CD4-positive, alpha-beta memory T cell (primary cell): ENCODE data around the gene MARCO. TPM values are rescaled to one million over a fixed set of nuclear protein-coding genes. Genes with fewer than 3 reads are reported as not detected.

ENCODE experiments used
- CTCF ChIA-PET: fragments of 350-600 bp; sonication (Branson Sonifier 250); formaldehyde crosslinking; loops from one replicate; lab custom pipeline; 2021; ENCODE audit warnings: inconsistent platforms; ENCODE audit not compliant: partially characterized antibody; lab: Charles Lee
- POLR2A ChIA-PET: fragments of 350-600 bp; sonication (Branson Sonifier 250); formaldehyde crosslinking; loops from one replicate; lab custom pipeline; 2021; ENCODE audit not compliant: partially characterized antibody; lab: Charles Lee
- DNase-seq, 5 donors: peaks; one replicate each; pipeline versions ENCODE4 v3.0.0 to v3.0.0-alpha.2; 2020 to 2022; ENCODE audit warnings: mixed read lengths in 1 of 5
- H3K27ac ChIP-seq: one replicate; pipeline ENCODE4 v1.7.0; 2013; ENCODE audit warnings: low read depth, low read length
- H3K27me3 ChIP-seq: 2 replicates; pipeline ENCODE4 v1.7.0; 2013; ENCODE audit warnings: mild to moderate bottlenecking, low read length, moderate library complexity; ENCODE audit not compliant: insufficient read depth
- H3K36me3 ChIP-seq: 2 replicates; pipeline ENCODE4 v1.7.0; 2013; ENCODE audit warnings: mild to moderate bottlenecking, low read length, moderate library complexity; ENCODE audit not compliant: insufficient read depth
- H3K4me1 ChIP-seq: 2 replicates; pipeline ENCODE4 v1.7.0; 2013; ENCODE audit warnings: mild to moderate bottlenecking, low read length, moderate library complexity; ENCODE audit not compliant: insufficient read depth
- H3K4me3 ChIP-seq, 2 donors: one replicate each; pipeline ENCODE4 v1.7.0; 2013; ENCODE audit warnings: low read length in 2 of 2, mild to moderate bottlenecking in 1 of 2
- H3K9me3 ChIP-seq, 2 donors: one replicate each; pipeline ENCODE4 v1.7.0; 2013; ENCODE audit warnings: low read length in 2 of 2, control low read depth in 1 of 2; ENCODE audit not compliant: control insufficient read depth in 1 of 2
- H3K27ac Mint-ChIP-seq, 7 donors: one replicate each; pipeline ENCODE4 v1.8.0; 2020 to 2021; ENCODE audit warnings: mixed read lengths in 7 of 7, mild to moderate bottlenecking in 6 of 7, inconsistent platforms in 3 of 7, moderate library complexity in 3 of 7
- H3K27me3 Mint-ChIP-seq, 2 donors: one replicate each; pipeline ENCODE4 v1.8.0; 2020 to 2021; ENCODE audit warnings: mixed read lengths in 2 of 2
- H3K36me3 Mint-ChIP-seq, 2 donors: one replicate each; pipeline ENCODE4 v1.8.0; 2020 to 2021; ENCODE audit warnings: mixed read lengths in 2 of 2, inconsistent platforms in 1 of 2, mild to moderate bottlenecking in 1 of 2
- H3K4me1 Mint-ChIP-seq, 4 donors: one replicate each; pipeline ENCODE4 v1.8.0; 2020 to 2021; ENCODE audit warnings: mixed read lengths in 4 of 4, mild to moderate bottlenecking in 1 of 4
- H3K4me3 Mint-ChIP-seq, 8 donors: one replicate each; pipeline ENCODE4 v1.8.0; 2020 to 2021; ENCODE audit warnings: mixed read lengths in 8 of 8, mild to moderate bottlenecking in 7 of 8, moderate library complexity in 6 of 8, inconsistent platforms in 3 of 8
- H3K9me3 Mint-ChIP-seq, 8 donors: one replicate each; pipeline ENCODE4 v1.8.0; 2020 to 2021; ENCODE audit warnings: mixed read lengths in 8 of 8, mild to moderate bottlenecking in 5 of 8, inconsistent platforms in 3 of 8, moderate library complexity in 1 of 8
- intact Hi-C: fragments of 100-400 bp; cut with micrococcal nuclease; formaldehyde crosslinking; loops from one replicate; pipeline ENCODE4 v1.15.1; 2023
- polyA plus RNA-seq, 2 donors: library from polyadenylated mRNA; unstranded; fragments of 300-500 nt; fragmentation: Illumina TruSeq; gene quantifications; one replicate each; pipeline ENCODE4 v1.2.3, GENCODE V29; 2021
- total RNA-seq, 2 experiments: library from RNA; stranded (reverse); gene quantifications; one replicate each; pipeline ENCODE4 v1.2.3, GENCODE V29; 2021

The MARCO gene
- total and polyA plus RNA-seq, 4 experiments from 2014 or later, result 0.17 TPM; not detected in 3

DNA sequence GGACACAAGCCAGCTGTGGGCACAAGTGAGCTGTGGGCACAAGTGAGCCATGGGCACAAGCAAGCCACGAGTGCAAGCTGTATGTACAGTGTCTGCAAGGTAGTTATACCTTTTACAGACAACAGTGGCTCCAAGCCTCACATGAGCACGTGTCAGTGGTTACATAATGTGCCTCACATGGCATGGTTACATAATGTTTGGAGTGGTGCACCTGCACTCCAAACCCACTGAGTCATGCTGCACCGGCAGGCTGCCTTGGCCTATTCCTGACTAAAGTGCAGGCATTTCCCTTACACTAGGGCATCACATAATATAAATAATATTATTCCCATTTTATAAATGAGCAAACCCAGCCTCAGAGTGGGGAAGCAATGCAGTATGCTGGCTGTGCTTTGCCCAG lies 62.6 kb downstream of the MARCO start:
- Histone ChIP-seq H3K4me3 (no peak overlapping the region), H3K27me3 (no peaks in the 10 kb centered on the region), H3K9me3 (no peaks in the 10 kb centered on the region), H3K27ac (no peak overlapping the region), H3K36me3 (no peaks in the 10 kb centered on the region), H3K4me1 (no peaks in the 10 kb centered on the region)
- ChIA-PET CTCF (no interaction called here), POLR2A (no interaction called here)
- peaks cover 0 to 11% (median 0%) of the 10 kb centered on the region in 8 donors for H3K9me3 Mint-ChIP-seq
- H3K4me3 Mint-ChIP-seq, result no peak overlapping the region
- no peak for DNase-seq
- H3K27me3 Mint-ChIP-seq, result peaks cover 2% of the 10 kb centered on the region in 2 donors
- no peak overlapping the region for H3K27ac Mint-ChIP-seq
- no peaks in the 10 kb centered on the region for H3K4me1 Mint-ChIP-seq
- no peaks in the 10 kb centered on the region for H3K36me3 Mint-ChIP-seq
- intact Hi-C loops, result no loop called here

DNA sequence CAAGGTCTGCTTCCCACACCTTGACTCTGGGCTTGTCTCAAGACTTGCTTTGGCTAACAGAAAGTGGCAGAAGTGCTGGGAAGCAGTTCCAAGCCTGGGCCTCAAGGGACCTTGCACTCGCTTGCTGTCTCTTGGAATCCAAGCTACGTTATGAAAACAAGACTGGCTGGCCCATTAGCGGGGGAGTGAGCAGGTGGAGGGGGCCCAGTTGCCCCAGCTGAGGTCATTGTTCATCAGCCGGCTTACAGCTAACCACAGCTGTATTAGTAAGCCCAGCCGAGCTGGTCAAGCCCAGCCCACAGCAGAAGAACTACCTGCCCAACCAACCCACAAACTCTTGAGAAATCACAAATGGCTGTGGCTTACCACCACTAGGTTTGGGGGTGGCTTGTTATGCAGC lies 63.1 kb downstream of the MARCO start:
- Histone ChIP-seq H3K27ac (no peak overlapping the region), H3K4me1 (no peaks in the 10 kb centered on the region), H3K27me3 (no peaks in the 10 kb centered on the region), H3K9me3 (no peaks in the 10 kb centered on the region), H3K36me3 (no peaks in the 10 kb centered on the region), H3K4me3 (no peak overlapping the region)
- Mint-ChIP-seq H3K27me3 (peaks cover 4 to 6% of the 10 kb centered on the region in 2 donors), H3K27ac (no peak overlapping the region), H3K9me3 (peaks cover 0 to 11% (median 0%) of the 10 kb centered on the region in 8 donors), H3K36me3 (no peaks in the 10 kb centered on the region), H3K4me1 (no peaks in the 10 kb centered on the region), H3K4me3 (no peak overlapping the region)
- ChIA-PET CTCF (no interaction called here), POLR2A (no interaction called here)
- intact Hi-C loops, result no loop called here
- DNase-seq, result no peak

DNA sequence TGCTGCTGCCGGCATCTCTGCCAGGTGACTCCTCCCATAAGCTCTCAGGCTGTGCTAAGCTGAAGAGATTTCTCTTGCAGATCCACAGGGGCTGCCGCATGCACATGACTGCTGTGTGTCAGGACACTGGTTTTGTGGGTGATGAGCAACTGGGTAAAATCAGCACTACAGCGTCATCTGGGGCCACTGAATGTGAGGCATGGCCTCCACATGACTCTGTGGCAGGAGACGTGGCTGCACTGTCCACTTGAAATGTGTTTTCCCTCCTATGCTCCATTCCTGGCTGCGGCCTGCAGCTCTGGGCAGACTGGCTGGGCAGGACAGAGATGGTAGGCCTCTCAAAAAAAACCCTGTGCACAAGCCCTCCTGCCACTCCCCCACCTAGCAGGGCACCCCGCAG lies 63.6 kb downstream of the MARCO start:
- no peak overlapping the region for H3K27ac Mint-ChIP-seq
- H3K4me1 ChIP-seq, result no peaks in the 10 kb centered on the region
- no peak overlapping the region for H3K4me3 Mint-ChIP-seq
- peaks cover 0 to 11% (median 0%) of the 10 kb centered on the region in 8 donors for H3K9me3 Mint-ChIP-seq
- no peak for DNase-seq
- no peaks in the 10 kb centered on the region for H3K36me3 ChIP-seq
- no peaks in the 10 kb centered on the region for H3K36me3 Mint-ChIP-seq
- H3K27ac ChIP-seq, result no peak overlapping the region
- no peaks in the 10 kb centered on the region for H3K4me1 Mint-ChIP-seq
- intact Hi-C loops, result no loop called here
- H3K27me3 ChIP-seq, result no peaks in the 10 kb centered on the region
- POLR2A ChIA-PET, result no interaction called here
- H3K4me3 ChIP-seq, result no peak overlapping the region
- CTCF ChIA-PET, result no interaction called here
- H3K9me3 ChIP-seq, result no peaks in the 10 kb centered on the region
- H3K27me3 Mint-ChIP-seq, result peaks cover 6 to 8% of the 10 kb centered on the region in 2 donors

DNA sequence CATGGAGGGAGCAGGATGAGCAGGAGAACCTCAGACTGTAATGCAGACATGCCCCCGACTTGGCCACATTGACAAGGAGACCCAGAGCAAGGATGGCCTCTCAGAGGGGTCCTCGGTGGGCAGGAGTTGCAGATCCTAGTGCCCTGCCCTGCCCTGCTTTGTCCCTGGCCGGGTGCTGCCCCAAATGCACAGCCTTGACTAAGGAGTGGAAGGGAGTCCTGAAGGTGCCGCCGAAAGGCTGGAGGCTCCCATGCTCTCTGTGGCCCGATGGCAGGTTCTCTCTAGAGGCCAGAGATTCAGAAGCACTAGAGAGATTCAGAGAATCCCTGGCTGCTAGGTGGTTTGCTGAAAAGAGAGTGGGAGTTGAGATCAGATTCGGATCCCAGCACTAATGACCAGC lies 64.4 kb downstream of the MARCO start:
- Mint-ChIP-seq H3K27me3 (peaks cover 12 to 14% of the 10 kb centered on the region in 2 donors), H3K4me1 (no peaks in the 10 kb centered on the region), H3K4me3 (no peak overlapping the region), H3K36me3 (no peaks in the 10 kb centered on the region), H3K9me3 (peaks cover 0 to 12% (median 0%) of the 10 kb centered on the region in 8 donors), H3K27ac (no peak overlapping the region)
- DNase-seq, result no peak
- Histone ChIP-seq H3K27me3 (no peaks in the 10 kb centered on the region), H3K36me3 (no peaks in the 10 kb centered on the region), H3K4me3 (no peak overlapping the region), H3K9me3 (no peaks in the 10 kb centered on the region), H3K4me1 (no peaks in the 10 kb centered on the region), H3K27ac (no peak overlapping the region)
- intact Hi-C loops, result no loop called here
- POLR2A ChIA-PET, result no interaction called here
- CTCF ChIA-PET, result interaction anchor here (1.0 kb wide), 1 partner anchor 124 kb away, joined by 3 read pairs; no protein-coding TSS in a partner anchor

DNA sequence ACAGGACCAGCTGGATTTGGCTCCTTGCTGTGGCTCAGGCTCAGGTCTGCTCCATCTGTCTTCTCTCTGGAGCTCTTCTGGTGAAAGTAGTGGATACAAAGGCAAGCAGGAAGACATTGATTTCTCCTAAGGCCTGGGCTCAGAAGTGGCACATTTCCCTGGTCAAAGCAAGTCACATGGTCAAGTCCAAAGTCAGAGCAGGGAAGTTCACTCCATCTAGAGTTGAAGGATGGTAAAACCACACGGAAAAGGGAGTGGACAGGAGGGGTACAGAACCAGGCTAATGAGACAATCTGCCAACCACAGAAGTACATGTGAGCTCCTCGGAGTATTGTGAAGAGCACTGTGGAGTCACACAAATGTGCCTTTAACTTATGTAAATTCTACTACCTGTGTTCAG lies 66.1 kb downstream of the MARCO start:
- Mint-ChIP-seq H3K27me3 (peaks cover 19% of the 10 kb centered on the region in 2 donors), H3K36me3 (no peaks in the 10 kb centered on the region), H3K9me3 (peaks cover 0 to 12% (median 0%) of the 10 kb centered on the region in 8 donors), H3K27ac (no peak overlapping the region), H3K4me3 (no peak overlapping the region), H3K4me1 (peaks cover 0 to 1% (median 0%) of the 10 kb centered on the region in 4 donors)
- ChIA-PET POLR2A (no interaction called here), CTCF (interaction anchor here (1.0 kb wide), 1 partner anchor 126 kb away, joined by 3 read pairs; no protein-coding TSS in a partner anchor)
- no peaks in the 10 kb centered on the region for H3K36me3 ChIP-seq
- no peaks in the 10 kb centered on the region for H3K27me3 ChIP-seq
- DNase-seq, result no peak
- intact Hi-C loops, result no loop called here
- no peak overlapping the region for H3K27ac ChIP-seq
- H3K4me1 ChIP-seq, result no peaks in the 10 kb centered on the region
- H3K4me3 ChIP-seq, result no peak overlapping the region
- H3K9me3 ChIP-seq, result no peaks in the 10 kb centered on the region

DNA sequence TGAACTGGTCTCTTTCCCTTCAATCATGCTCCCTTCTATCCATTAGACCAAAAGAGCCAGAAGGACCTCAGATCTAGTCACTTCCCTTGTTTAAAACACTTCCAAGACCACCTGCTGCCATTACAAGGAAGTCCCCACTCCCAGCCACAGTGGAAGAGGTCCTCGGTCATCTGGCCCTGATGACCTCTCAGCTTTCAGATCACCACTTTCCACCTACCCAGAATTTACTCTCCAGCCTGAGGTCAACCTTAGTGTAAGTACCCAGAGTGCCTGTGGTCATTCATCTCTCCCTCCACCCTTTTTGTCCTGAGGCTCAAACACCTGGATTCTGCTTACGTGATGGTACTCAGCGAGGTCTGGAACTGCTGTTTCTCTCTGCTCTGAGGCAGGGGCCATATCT lies 67.1 kb downstream of the MARCO start:
- H3K27ac ChIP-seq, result no peak overlapping the region
- Mint-ChIP-seq H3K36me3 (no peaks in the 10 kb centered on the region), H3K9me3 (peaks cover 0 to 12% (median 0%) of the 10 kb centered on the region in 8 donors), H3K4me3 (no peak overlapping the region), H3K4me1 (peaks cover 0 to 1% (median 0%) of the 10 kb centered on the region in 4 donors), H3K27ac (no peak overlapping the region), H3K27me3 (peaks cover 19% of the 10 kb centered on the region in 2 donors)
- DNase-seq, result no peak
- H3K4me1 ChIP-seq, result no peaks in the 10 kb centered on the region
- CTCF ChIA-PET, result no interaction called here
- no peaks in the 10 kb centered on the region for H3K9me3 ChIP-seq
- no peak overlapping the region for H3K4me3 ChIP-seq
- no peaks in the 10 kb centered on the region for H3K36me3 ChIP-seq
- POLR2A ChIA-PET, result no interaction called here
- intact Hi-C loops, result no loop called here
- no peaks in the 10 kb centered on the region for H3K27me3 ChIP-seq

DNA sequence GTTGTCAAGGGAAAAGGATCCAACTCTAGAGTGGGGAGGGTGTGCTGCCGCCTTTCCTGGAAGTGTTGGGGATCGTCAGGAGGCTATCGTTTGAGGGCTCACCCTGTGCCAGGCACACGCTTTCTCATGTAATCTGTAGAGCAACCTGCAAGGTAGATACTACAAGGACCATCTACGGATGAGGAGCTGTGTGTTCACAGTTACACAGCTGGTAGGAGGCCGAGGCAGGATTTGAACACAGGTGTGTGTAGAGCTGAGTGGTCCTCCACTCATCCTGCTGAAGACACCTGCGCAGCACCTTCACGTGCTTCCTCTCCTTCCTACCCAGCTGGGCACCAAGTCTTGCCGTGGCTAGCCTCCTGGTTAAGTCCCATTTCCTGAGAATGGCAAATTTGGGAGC lies 68.3 kb downstream of the MARCO start:
- no peak overlapping the region for H3K27ac Mint-ChIP-seq
- peaks cover 0 to 8% (median 0%) of the 10 kb centered on the region in 8 donors for H3K9me3 Mint-ChIP-seq
- Histone ChIP-seq H3K27me3 (no peaks in the 10 kb centered on the region), H3K36me3 (no peaks in the 10 kb centered on the region), H3K4me3 (no peak overlapping the region), H3K4me1 (no peaks in the 10 kb centered on the region), H3K27ac (no peak overlapping the region), H3K9me3 (no peaks in the 10 kb centered on the region)
- DNase-seq, result no peak
- peaks cover 19% of the 10 kb centered on the region in 2 donors for H3K27me3 Mint-ChIP-seq
- intact Hi-C loops, result no loop called here
- POLR2A ChIA-PET, result no interaction called here
- H3K4me3 Mint-ChIP-seq, result no peak overlapping the region
- H3K4me1 Mint-ChIP-seq, result peaks cover 0 to 1% (median 0%) of the 10 kb centered on the region in 4 donors
- CTCF ChIA-PET, result no interaction called here
- no peaks in the 10 kb centered on the region for H3K36me3 Mint-ChIP-seq
